ENCODE results near the gene GET4.

- TF ChIP-seq CTCF (IDR thresholded peaks at IDR 0.05; ENCODE audit: low read depth, low read length) (no peak), EZH2phosphoT487 (IDR thresholded peaks at IDR 0.05; ENCODE audit: low read depth) (no peak)
These were observed 31.3 kb upstream of the GET4 start for GRCh38 chr7:845091-845490.
